Neural progenitor cell (in vitro differentiated cells): ENCODE data around the gene TRPM3.

ENCODE experiments used
- CTCF ChIP-seq: fragments of 200-600 bp; sonication (generic); IDR thresholded peaks from 2 replicates; pipeline ENCODE4 v1.5.1; 2017; ENCODE audit warnings: antibody characterized with exemption, mild to moderate bottlenecking
- EZH2phosphoT487 ChIP-seq: fragments of 200-600 bp; sonication (generic); IDR thresholded peaks from 2 replicates; pipeline ENCODE4 v1.6.1; 2017; ENCODE audit warnings: antibody characterized with exemption

- no peak for TF ChIP-seq CTCF
- TF ChIP-seq EZH2phosphoT487, result no peak
Observed at GRCh38 chr9:70586476-70586875, 534.9 kb downstream of the TRPM3 start.
